GM12878 (cell line): Measurements from ENCODE around the gene SLC66A1. TPM values are rescaled to one million over a fixed set of nuclear protein-coding genes. Genes with fewer than 3 reads are reported as not detected.
"Not testable (repeated sequence)": the region's sequence is repeated elsewhere in the genome, so short reads cannot be mapped to it uniquely, and the experiment has no call there.

Experiments
- ATAC-seq: fragments of 200-7000 bp; cut with Tn5 transposase; 3 replicates; pipeline ENCODE4 v1.9.1; 2020; ENCODE audit warnings: mild to moderate bottlenecking, moderate library complexity
- BruUV-seq: library from RNA; stranded (reverse); fragments of 400-500 nt; replicated peaks from 2 replicates; lab custom pipeline; 2021; lab: Mats Ljungman, UMichigan
- CTCF ChIA-PET: fragments of 300-600 bp; sonication (Branson Sonifier 250); formaldehyde crosslinking; extraction: SDS; loops from one replicate; lab custom pipeline; 2021; ENCODE audit warnings: inconsistent platforms; lab: Yijun Ruan, JAX
- POLR2A ChIA-PET: fragments of 350-600 bp; formaldehyde crosslinking; extraction: SDS; loops from one replicate; lab custom pipeline; 2021; ENCODE audit warnings: inconsistent platforms; lab: Charles Lee
- RAD21 ChIA-PET: fragments of 300-600 bp; sonication (Branson Sonifier 250); formaldehyde crosslinking; loops from one replicate; lab custom pipeline; 2023; ENCODE audit warnings: antibody characterized with exemption; ENCODE audit not compliant: unreplicated experiment; lab: Charles Lee
- SMC1A ChIA-PET: fragments of 300-600 bp; sonication (Branson Sonifier 250); formaldehyde crosslinking; loops from one replicate; lab custom pipeline; 2023; ENCODE audit not compliant: unreplicated experiment, uncharacterized antibody; lab: Charles Lee
- DNase-seq: peaks from one replicate; pipeline ENCODE4 v3.0.0-alpha.2; 2011; ENCODE audit warnings: low read depth, low spot score
- FAIRE-seq: peaks from 3 replicates; lab custom pipeline; 2011; peaks lifted over from hg19 to GRCh38; lab: Jason Lieb, UNC
- H2AFZ ChIP-seq: 2 replicates; pipeline ENCODE4 v1.6.0; 2011; ENCODE audit warnings: low read depth, low read length, control low read depth; ENCODE audit not compliant: control insufficient read depth
- H3K27ac ChIP-seq: 2 replicates; pipeline ENCODE4 v1.5.1; 2011; ENCODE audit warnings: control low read depth; ENCODE audit not compliant: control insufficient read depth, insufficient read depth
- H3K27me3 ChIP-seq, 2 experiments: replicated peaks in 1 of 2; 2 replicates each; pipeline versions ENCODE4 v1.6.0 to v1.6.1; 2011; ENCODE audit warnings: low read length in 1 of 2; ENCODE audit not compliant: control insufficient read depth in 2 of 2, insufficient read depth in 2 of 2
- H3K36me3 ChIP-seq, 2 experiments: 2 replicates each; pipeline ENCODE4 v1.5.1; 2011; ENCODE audit warnings: low read length in 1 of 2; ENCODE audit not compliant: control insufficient read depth in 2 of 2, insufficient read depth in 2 of 2
- H3K4me1 ChIP-seq: 2 replicates; pipeline ENCODE4 v1.6.1; 2011; ENCODE audit warnings: mild to moderate bottlenecking, low read length, moderate library complexity, mixed read lengths; ENCODE audit not compliant: control insufficient read depth, insufficient read depth
- H3K4me2 ChIP-seq: 2 replicates; pipeline ENCODE4 v1.6.0; 2011; ENCODE audit warnings: control low read depth; ENCODE audit not compliant: control insufficient read depth, insufficient read depth
- H3K4me3 ChIP-seq: fragments of 200-600 bp; sonication (generic); 2 replicates; pipeline ENCODE4 v1.5.1; 2016
- H3K79me2 ChIP-seq: 2 replicates; pipeline ENCODE4 v1.6.0; 2011; ENCODE audit warnings: low read length; ENCODE audit not compliant: control insufficient read depth, insufficient read depth
- H3K9ac ChIP-seq: 2 replicates; pipeline ENCODE4 v1.8.0; 2011; ENCODE audit warnings: low read length, control low read depth, mixed read lengths; ENCODE audit not compliant: control insufficient read depth, insufficient read depth
- H3K9me3 ChIP-seq: replicated peaks from 3 replicates; pipeline ENCODE4 v1.5.1; 2011; ENCODE audit warnings: mild to moderate bottlenecking, low read length; ENCODE audit not compliant: control insufficient read depth, insufficient read depth
- H4K20me1 ChIP-seq: 2 replicates; pipeline ENCODE4 v1.6.0; 2011; ENCODE audit not compliant: control insufficient read depth, insufficient read depth
- CTCF ChIP-seq, 3 experiments: IDR thresholded peaks in 2 of 3; conservative IDR thresholded peaks in 1 of 3; 2 replicates each; pipeline ENCODE4 v1.5.1; 2011; ENCODE audit warnings: low read depth in 3 of 3, low read length in 3 of 3, mild to moderate bottlenecking in 3 of 3, control low read depth in 2 of 3, moderate library complexity in 2 of 3, inconsistent platforms in 1 of 3, mixed read lengths in 1 of 3; ENCODE audit not compliant: control insufficient read depth in 2 of 3, insufficient read depth in 1 of 3; ENCODE audit errors: extremely low read depth in 1 of 3
- SMC3 ChIP-seq: IDR thresholded peaks from 2 replicates; pipeline ENCODE4 v1.6.1; 2011; ENCODE audit warnings: low read length, improper control_type of control experiment, borderline replicate concordance
- WGBS: methylation state at CpG from one replicate; pipeline ENCODE4 v1.1.6; 2016; ENCODE audit warnings: low lambda C conversion rate; ENCODE audit not compliant: insufficient replicate concordance, insufficient coverage; ENCODE audit errors: missing lambda C conversion rate; 5-methylcytosine and 5-hydroxymethylcytosine counted together
- in situ Hi-C: fragments of 300-500 bp; cut with MboI; formaldehyde crosslinking; loops from 9 replicates; pipeline ENCODE4 v1.14.3; 2018; ENCODE audit warnings: mixed read lengths
- intact Hi-C: fragments of 100-400 bp; cut with micrococcal nuclease; formaldehyde crosslinking; loops from one replicate; pipeline ENCODE4 v1.14.2; 2022; ENCODE audit not compliant: unreplicated experiment
- polyA plus RNA-seq, 11 experiments: library from polyadenylated mRNA; depleted of rRNA in 4 of 11; unstranded in 6 of 11; stranded (reverse) in 5 of 11; fragments of >200 nt; fragmentation: Nextera tagmentation in 4 of 11; fragmentation: Illumina TruSeq in 1 of 11; extraction: Ambion mirVana in 4 of 11; extraction: Trizol in 1 of 11; gene quantifications; 1 replicate in 1 of 11; 2 replicates in 10 of 11; pipeline versions ENCODE4 v1.2.1 to v1.2.3, GENCODE V29; 2011 to 2016; ENCODE audit warnings: inconsistent platforms in 2 of 11, missing spikeins in 2 of 11, low read depth in 1 of 11
- total RNA-seq, 4 experiments: library from RNA; depleted of rRNA in 3 of 4; stranded (reverse); fragments of >200 nt in 3 of 4; fragmentation: Illumina TruSeq in 1 of 4; extraction: Trizol in 1 of 4; gene quantifications; 2 replicates each; pipeline versions ENCODE4 v1.2.1 to v1.2.3, GENCODE V29; 2013 to 2021

The SLC66A1 gene
- total and polyA plus RNA-seq, 10 of the 15 experiments (the other 5 are each of a cell fraction or from before 2014, with no cell fraction given), result 0.58 to 22.0 (median 10.2) TPM

GRCh38 chr1:19269427-19270342 is 42.4 kb upstream of the SLC66A1 start:
- ChIA-PET CTCF (interaction anchor here (0.9 to 1.3 kb wide), 4 partner anchors 312 to 391 kb away, joined by 3 to 5 read pairs (median 4); no protein-coding TSS in a partner anchor), RAD21 (interaction anchor here (0.6 to 1.2 kb wide), 2 partner anchors 320 to 384 kb away, joined by 3 to 5 read pairs; no protein-coding TSS in a partner anchor), POLR2A (interaction anchor here (0.5 kb wide), 1 partner anchor 435 kb away, joined by 3 read pairs; no protein-coding TSS in a partner anchor)
- BruUV-seq, H3K36me3 ChIP-seq, H2AFZ ChIP-seq, intact Hi-C loops, H3K9me3 ChIP-seq, H3K9ac ChIP-seq, H3K4me3 ChIP-seq, H4K20me1 ChIP-seq, H3K27ac ChIP-seq, DNase-seq, SMC1A ChIA-PET, in situ Hi-C loops, H3K27me3 ChIP-seq, H3K79me2 ChIP-seq, H3K4me2 ChIP-seq, H3K4me1 ChIP-seq: not testable (repeated sequence)
- 25% methylated on average over 8 of the region's 9 CpGs for WGBS
- TF ChIP-seq SMC3 (peak; percentile 5; the same call in 1 of the 2 replicates), CTCF (IDR thresholded peaks at IDR 0.05 in 2 of 3, conservative IDR thresholded peaks at IDR 0.05 in 1 of 3; ENCODE audit: control insufficient read depth in 2 of 3, extremely low read depth in 1 of 3, insufficient read depth in 1 of 3, low read depth in 3 of 3, low read length in 3 of 3) (peak; percentile 5 to 23 (median 13); a peak in 2 of 6 replicates)
- ATAC-seq (peak; percentile 65), FAIRE-seq (peak; percentile 23)

GRCh38 chr1:19270343-19270730 is 41.8 kb upstream of the SLC66A1 start:
- in situ Hi-C loops, result not testable (repeated sequence)

More at GRCh38 chr1:19270343-19270730, 41.8 kb upstream of the SLC66A1 start:
- H3K36me3 ChIP-seq, H2AFZ ChIP-seq, H3K27me3 ChIP-seq, H3K4me1 ChIP-seq, ATAC-seq, H3K9ac ChIP-seq, H3K4me2 ChIP-seq, SMC1A ChIA-PET, H3K9me3 ChIP-seq, BruUV-seq, RAD21 ChIA-PET, DNase-seq, H3K4me3 ChIP-seq, H3K27ac ChIP-seq, H4K20me1 ChIP-seq, H3K79me2 ChIP-seq, intact Hi-C loops, FAIRE-seq: not testable (repeated sequence)
- CTCF ChIA-PET, result interaction anchor here (1.0 kb wide), 1 partner anchor 312 kb away, joined by 4 read pairs; no protein-coding TSS in a partner anchor
- 27% methylated on average over 6 of the region's 6 CpGs for WGBS
- POLR2A ChIA-PET, result interaction anchor here (0.5 kb wide), 1 partner anchor 435 kb away, joined by 3 read pairs; no protein-coding TSS in a partner anchor
